Thyroid gland (tissue), 4 donors: ENCODE data around the gene TMEM271. TPM values are rescaled to one million over a fixed set of nuclear protein-coding genes. Genes with fewer than 3 reads are reported as not detected.

ENCODE experiments used
- DNase-seq, 2 donors: peaks; one replicate each; pipeline ENCODE4 v3.0.0-alpha.2; 2019
- H3K27ac ChIP-seq, 3 donors: fragments of 200-600 bp; sonication (generic); 1 replicate in 2 of 3; 2 replicates in 1 of 3; pipeline ENCODE4 v1.5.1; 2016 to 2019; ENCODE audit warnings: mild to moderate bottlenecking in 1 of 3, moderate library complexity in 1 of 3
- H3K27me3 ChIP-seq: fragments of 200-600 bp; sonication (generic); one replicate; pipeline ENCODE4 v1.5.1; 2019
- H3K36me3 ChIP-seq, 2 donors: fragments of 200-600 bp; sonication (generic); one replicate each; pipeline ENCODE4 v1.5.1; 2016 to 2019
- H3K4me1 ChIP-seq, 2 donors: fragments of 200-600 bp; sonication (generic); one replicate each; pipeline ENCODE4 v1.5.1; 2017 to 2019
- H3K4me3 ChIP-seq, 3 donors: fragments of 200-600 bp; sonication (generic); replicated peaks in 1 of 3; 1 replicate in 2 of 3; 2 replicates in 1 of 3; pipeline ENCODE4 v1.5.1; 2016; ENCODE audit warnings: mild to moderate bottlenecking in 1 of 3
- H3K9me3 ChIP-seq: fragments of 200-600 bp; sonication (generic); one replicate; pipeline ENCODE4 v1.5.1; 2017
- POLR2A ChIP-seq, 2 donors: fragments of 450-650 bp; IDR thresholded peaks; one replicate each; pipeline ENCODE4 v1.6.1; 2017; ENCODE audit warnings: antibody characterized with exemption in 2 of 2, mild to moderate bottlenecking in 2 of 2, moderate library complexity in 1 of 2
- WGBS, 2 donors: methylation state at CpG; one replicate each; pipeline ENCODE4 v1.1.5; 2017; 5-methylcytosine and 5-hydroxymethylcytosine counted together
- intact Hi-C: fragments of 100-400 bp; cut with DNase I; formaldehyde crosslinking; loops from one replicate; pipeline ENCODE4 v1.15.1; 2023
- total RNA-seq, 4 donors: library from RNA; depleted of rRNA; stranded (reverse); fragments of >200 nt; gene quantifications; one replicate each; pipeline ENCODE4 v1.2.3, GENCODE V29; 2016
- TF ChIP-seq, protein P1 (sequence below), 6 experiments: fragments of 200-600 bp in 3 of 6; fragments of 450-650 bp in 3 of 6; sonication (generic) in 3 of 6; IDR thresholded peaks; one replicate each; pipeline ENCODE4 v1.5.1; 2016 to 2019; ENCODE audit warnings: antibody characterized with exemption in 6 of 6, mild to moderate bottlenecking in 2 of 6, inconsistent platforms in 1 of 6, moderate library complexity in 1 of 6

Gene TMEM271
- total RNA-seq, 4 donors from 2014 or later: not detected

- intact Hi-C loops: no loop called here
- TF ChIP-seq, protein P1, sequence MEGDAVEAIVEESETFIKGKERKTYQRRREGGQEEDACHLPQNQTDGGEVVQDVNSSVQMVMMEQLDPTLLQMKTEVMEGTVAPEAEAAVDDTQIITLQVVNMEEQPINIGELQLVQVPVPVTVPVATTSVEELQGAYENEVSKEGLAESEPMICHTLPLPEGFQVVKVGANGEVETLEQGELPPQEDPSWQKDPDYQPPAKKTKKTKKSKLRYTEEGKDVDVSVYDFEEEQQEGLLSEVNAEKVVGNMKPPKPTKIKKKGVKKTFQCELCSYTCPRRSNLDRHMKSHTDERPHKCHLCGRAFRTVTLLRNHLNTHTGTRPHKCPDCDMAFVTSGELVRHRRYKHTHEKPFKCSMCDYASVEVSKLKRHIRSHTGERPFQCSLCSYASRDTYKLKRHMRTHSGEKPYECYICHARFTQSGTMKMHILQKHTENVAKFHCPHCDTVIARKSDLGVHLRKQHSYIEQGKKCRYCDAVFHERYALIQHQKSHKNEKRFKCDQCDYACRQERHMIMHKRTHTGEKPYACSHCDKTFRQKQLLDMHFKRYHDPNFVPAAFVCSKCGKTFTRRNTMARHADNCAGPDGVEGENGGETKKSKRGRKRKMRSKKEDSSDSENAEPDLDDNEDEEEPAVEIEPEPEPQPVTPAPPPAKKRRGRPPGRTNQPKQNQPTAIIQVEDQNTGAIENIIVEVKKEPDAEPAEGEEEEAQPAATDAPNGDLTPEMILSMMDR (IDR thresholded peaks at IDR 0.05): no peak
- no peak for TF ChIP-seq POLR2A (IDR thresholded peaks at IDR 0.05)
- H3K4me1 ChIP-seq: no peaks in the 10 kb centered on the region
- H3K27ac ChIP-seq: no peak overlapping the region
- no peaks in the 10 kb centered on the region for H3K9me3 ChIP-seq
- peaks cover 22 to 37% of the 10 kb centered on the region in 2 donors for H3K36me3 ChIP-seq
- DNase-seq: no peak
- WGBS, 2 donors: 96% methylated on average over 8 of the region's 8 CpGs
- H3K4me3 ChIP-seq: no peak overlapping the region
- no peaks in the 10 kb centered on the region for H3K27me3 ChIP-seq
Measured at GRCh38 chr4:529563-529962, 46.5 kb downstream of the TMEM271 start.

GRCh38 chr4:528835-529234 is 47.3 kb downstream of the TMEM271 start:
- intact Hi-C loops: no loop called here
- no peak for DNase-seq
- Histone ChIP-seq H3K27me3 (no peaks in the 10 kb centered on the region), H3K27ac (no peak overlapping the region), H3K9me3 (no peaks in the 10 kb centered on the region), H3K4me3 (no peak overlapping the region), H3K36me3 (peaks cover 25 to 34% of the 10 kb centered on the region in 2 donors), H3K4me1 (no peaks in the 10 kb centered on the region)
- WGBS, 2 donors: 85 to 89% methylated on average over 9 of the region's 9 CpGs
- TF ChIP-seq POLR2A (IDR thresholded peaks at IDR 0.05): no peak
- TF ChIP-seq, protein P1 (IDR thresholded peaks at IDR 0.05): no peak

DNA sequence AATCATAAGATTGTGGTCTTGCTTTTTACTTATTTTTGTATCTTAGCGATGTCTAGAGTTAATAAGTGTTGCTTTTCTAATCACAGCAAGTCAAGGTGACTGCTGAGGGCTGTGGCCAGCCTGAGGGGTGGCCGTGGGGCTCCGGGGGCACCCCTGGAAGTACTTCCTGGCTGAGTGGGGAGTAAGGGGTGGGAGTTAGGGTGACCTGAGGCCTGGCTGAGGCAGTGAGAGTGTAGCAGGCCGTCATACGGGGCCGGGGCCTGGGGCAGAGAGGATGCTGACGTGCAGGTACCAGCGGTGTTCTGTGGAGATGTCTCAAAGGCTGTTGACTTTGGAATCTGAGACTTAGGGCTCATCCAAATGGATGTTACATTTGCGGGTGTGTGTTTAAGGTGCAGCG is 47.8 kb downstream of the TMEM271 start:
- H3K36me3 ChIP-seq: peaks cover 30 to 34% of the 10 kb centered on the region in 2 donors
- TF ChIP-seq, protein P1 (IDR thresholded peaks at IDR 0.05): no peak
- no peak for TF ChIP-seq POLR2A (IDR thresholded peaks at IDR 0.05)
- intact Hi-C loops: no loop called here
- WGBS, 2 donors: 96% methylated on average over 10 of the region's 10 CpGs
- DNase-seq: no peak
- no peak overlapping the region for H3K27ac ChIP-seq
- no peaks in the 10 kb centered on the region for H3K4me1 ChIP-seq
- H3K27me3 ChIP-seq: no peaks in the 10 kb centered on the region
- no peaks in the 10 kb centered on the region for H3K9me3 ChIP-seq
- no peak overlapping the region for H3K4me3 ChIP-seq

DNA sequence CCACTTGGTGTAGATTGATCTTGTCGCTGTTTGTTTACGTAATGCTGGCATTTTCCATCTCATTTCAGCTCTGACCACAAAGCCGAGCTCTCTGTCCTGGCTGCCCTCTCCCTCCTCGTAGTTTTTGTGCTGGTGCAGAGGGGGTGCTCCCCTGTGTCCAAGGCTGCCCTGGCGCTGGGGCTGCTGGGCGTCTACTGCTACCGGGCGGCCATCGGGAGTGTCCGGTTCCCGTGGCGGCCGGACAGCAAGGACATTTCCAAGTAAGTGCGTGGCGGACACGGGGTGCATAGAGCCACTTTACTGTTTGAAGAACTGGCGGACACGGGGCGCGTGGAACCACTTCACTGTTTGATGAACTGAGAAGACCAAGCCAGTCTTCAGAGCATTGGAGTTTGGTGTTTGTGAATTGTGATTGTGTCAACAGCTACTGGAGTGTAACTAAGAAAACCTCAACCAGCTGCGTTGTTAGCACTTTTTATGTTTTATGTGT is 49.1 kb downstream of the TMEM271 start:
- H3K27me3 ChIP-seq: no peaks in the 10 kb centered on the region

GRCh38 chr4:526189-526909 is 49.7 kb downstream of the TMEM271 start:
- no peaks in the 10 kb centered on the region for H3K27me3 ChIP-seq
- H3K4me1 ChIP-seq: no peaks in the 10 kb centered on the region
- DNase-seq: no peak
- intact Hi-C loops: no loop called here
- peaks cover 41 to 46% of the 10 kb centered on the region in 2 donors for H3K36me3 ChIP-seq
- TF ChIP-seq POLR2A (IDR thresholded peaks at IDR 0.05): no peak
- TF ChIP-seq, protein P1 (IDR thresholded peaks at IDR 0.05): no peak
- H3K4me3 ChIP-seq: no peak overlapping the region
- WGBS, 2 donors: 92 to 95% methylated on average over 22 of the region's 22 CpGs
- H3K27ac ChIP-seq: no peak overlapping the region
- no peaks in the 10 kb centered on the region for H3K9me3 ChIP-seq

More for the DNA sequence above, 49.1 kb downstream of the TMEM271 start:
- 85 to 92% methylated on average over 21 of the region's 21 CpGs for WGBS, 2 donors
- no peaks in the 10 kb centered on the region for H3K4me1 ChIP-seq
- H3K27ac ChIP-seq: no peak overlapping the region
- intact Hi-C loops: no loop called here
- H3K36me3 ChIP-seq: peaks cover 41 to 43% of the 10 kb centered on the region in 2 donors
- peak in 1 of 2 donors; percentile 18 for DNase-seq
- H3K9me3 ChIP-seq: no peaks in the 10 kb centered on the region
- TF ChIP-seq, protein P1 (IDR thresholded peaks at IDR 0.05): no peak
- no peak overlapping the region for H3K4me3 ChIP-seq
